IPS-18a (cell line): ENCODE results near the gene KCNK1.
A peak's percentile ranks its signal among the peaks of the same experiment; 100 is the strongest.

Source experiments
- H3K27ac ChIP-seq: one replicate; pipeline ENCODE4 v1.5.1; 2013; ENCODE audit warnings: low read length
- H3K27me3 ChIP-seq: one replicate; pipeline ENCODE4 v1.6.1; 2013; ENCODE audit warnings: mild to moderate bottlenecking, low read length; ENCODE audit not compliant: control insufficient read depth, insufficient read depth
- H3K36me3 ChIP-seq: one replicate; pipeline ENCODE4 v1.6.1; 2013; ENCODE audit warnings: low read depth, low read length; ENCODE audit not compliant: control insufficient read depth
- H3K4me1 ChIP-seq: one replicate; pipeline ENCODE4 v1.6.1; 2013; ENCODE audit warnings: low read depth, low read length; ENCODE audit not compliant: control insufficient read depth
- H3K4me3 ChIP-seq: one replicate; pipeline ENCODE4 v1.5.1; 2013; ENCODE audit warnings: low read length
- H3K9ac ChIP-seq: one replicate; pipeline ENCODE4 v1.6.1; 2013; ENCODE audit warnings: mild to moderate bottlenecking, low read length, moderate library complexity
- H3K9me3 ChIP-seq: one replicate; pipeline ENCODE4 v1.6.1; 2013; ENCODE audit warnings: low read depth, low read length; ENCODE audit not compliant: control insufficient read depth

Gene KCNK1

GRCh38 chr1:233613252-233614172 lies at the start of gene KCNK1:
TSS of gene KCNK1 (plus strand) at chr1:233614106. CDS start at chr1:233614172, 66 bp downstream.
- H3K36me3 ChIP-seq = no peaks in the 10 kb centered on the region
- peaks cover 34% of the 10 kb centered on the region for H3K27me3 ChIP-seq
- no peaks in the 10 kb centered on the region for H3K9me3 ChIP-seq
- peak within 1 kb of the TSS; percentile 86 for H3K4me3 ChIP-seq
- H3K27ac ChIP-seq = peak within 1 kb of the TSS; percentile 45
- H3K4me1 ChIP-seq = peaks cover 9% of the 10 kb centered on the region
- H3K9ac ChIP-seq = peak within 1 kb of the TSS; percentile 66

GRCh38 chr1:233565313-233565712 lies 48.6 kb upstream of the KCNK1 start:
- H3K27ac ChIP-seq = no peak overlapping the region
- H3K4me1 ChIP-seq = no peaks in the 10 kb centered on the region
- no peak overlapping the region for H3K9ac ChIP-seq
- H3K36me3 ChIP-seq = no peaks in the 10 kb centered on the region
- H3K9me3 ChIP-seq = no peaks in the 10 kb centered on the region
- H3K4me3 ChIP-seq = no peak overlapping the region
- no peaks in the 10 kb centered on the region for H3K27me3 ChIP-seq

- Histone ChIP-seq H3K27me3 (no peaks in the 10 kb centered on the region), H3K9me3 (no peaks in the 10 kb centered on the region), H3K9ac (no peak overlapping the region)
These were observed 47.0 kb upstream of the KCNK1 start for GRCh38 chr1:233566886-233567285.

GRCh38 chr1:233569636-233570035 lies 44.3 kb upstream of the KCNK1 start:
- H3K27me3 ChIP-seq = no peaks in the 10 kb centered on the region
- no peak overlapping the region for H3K27ac ChIP-seq
- no peaks in the 10 kb centered on the region for H3K9me3 ChIP-seq
- H3K4me3 ChIP-seq = no peak overlapping the region
- H3K36me3 ChIP-seq = no peaks in the 10 kb centered on the region
- H3K9ac ChIP-seq = no peak overlapping the region
- no peaks in the 10 kb centered on the region for H3K4me1 ChIP-seq

More at GRCh38 chr1:233566886-233567285, 47.0 kb upstream of the KCNK1 start:
- H3K36me3 ChIP-seq = no peaks in the 10 kb centered on the region
- H3K4me1 ChIP-seq = no peaks in the 10 kb centered on the region
- no peak overlapping the region for H3K27ac ChIP-seq
- H3K4me3 ChIP-seq = no peak overlapping the region

GRCh38 chr1:233570216-233570615 lies 43.7 kb upstream of the KCNK1 start:
- H3K36me3 ChIP-seq = no peaks in the 10 kb centered on the region
- no peaks in the 10 kb centered on the region for H3K27me3 ChIP-seq
- H3K4me3 ChIP-seq = no peak overlapping the region
- no peaks in the 10 kb centered on the region for H3K9me3 ChIP-seq
- no peaks in the 10 kb centered on the region for H3K4me1 ChIP-seq
- H3K9ac ChIP-seq = no peak overlapping the region
- no peak overlapping the region for H3K27ac ChIP-seq

GRCh38 chr1:233570706-233571105 lies 43.2 kb upstream of the KCNK1 start:
- Histone ChIP-seq H3K27ac (no peak overlapping the region), H3K9ac (no peak overlapping the region), H3K4me3 (no peak overlapping the region), H3K9me3 (no peaks in the 10 kb centered on the region), H3K27me3 (no peaks in the 10 kb centered on the region), H3K36me3 (no peaks in the 10 kb centered on the region), H3K4me1 (no peaks in the 10 kb centered on the region)

GRCh38 chr1:233572896-233573295 lies 41.0 kb upstream of the KCNK1 start:
- no peak overlapping the region for H3K27ac ChIP-seq
- no peaks in the 10 kb centered on the region for H3K9me3 ChIP-seq
- H3K4me1 ChIP-seq = no peaks in the 10 kb centered on the region
- no peak overlapping the region for H3K4me3 ChIP-seq
- H3K27me3 ChIP-seq = no peaks in the 10 kb centered on the region
- no peak overlapping the region for H3K9ac ChIP-seq
- no peaks in the 10 kb centered on the region for H3K36me3 ChIP-seq

- Histone ChIP-seq H3K36me3 (no peaks in the 10 kb centered on the region), H3K27ac (no peak overlapping the region), H3K9me3 (no peaks in the 10 kb centered on the region), H3K4me1 (no peaks in the 10 kb centered on the region), H3K4me3 (no peak overlapping the region), H3K9ac (no peak overlapping the region), H3K27me3 (no peaks in the 10 kb centered on the region)
These were observed 38.5 kb upstream of the KCNK1 start for GRCh38 chr1:233575450-233575849.

GRCh38 chr1:233582439-233582838 lies 31.5 kb upstream of the KCNK1 start:
- H3K27me3 ChIP-seq = peaks cover 9% of the 10 kb centered on the region
- H3K9ac ChIP-seq = no peak overlapping the region
- no peak overlapping the region for H3K4me3 ChIP-seq
- H3K4me1 ChIP-seq = no peaks in the 10 kb centered on the region
- no peaks in the 10 kb centered on the region for H3K36me3 ChIP-seq
- H3K9me3 ChIP-seq = no peaks in the 10 kb centered on the region
- no peak overlapping the region for H3K27ac ChIP-seq

- no peak overlapping the region for H3K27ac ChIP-seq
- no peaks in the 10 kb centered on the region for H3K36me3 ChIP-seq
- no peaks in the 10 kb centered on the region for H3K4me1 ChIP-seq
- H3K9ac ChIP-seq = no peak overlapping the region
- no peaks in the 10 kb centered on the region for H3K9me3 ChIP-seq
- H3K27me3 ChIP-seq = peaks cover 18% of the 10 kb centered on the region
- H3K4me3 ChIP-seq = no peak overlapping the region
These were observed 29.5 kb upstream of the KCNK1 start for GRCh38 chr1:233584376-233584775.

GRCh38 chr1:233584931-233585330 lies 29.0 kb upstream of the KCNK1 start:
- no peaks in the 10 kb centered on the region for H3K9me3 ChIP-seq
- no peaks in the 10 kb centered on the region for H3K4me1 ChIP-seq
- peaks cover 18% of the 10 kb centered on the region for H3K27me3 ChIP-seq
- H3K9ac ChIP-seq = no peak overlapping the region
- no peaks in the 10 kb centered on the region for H3K36me3 ChIP-seq
- no peak overlapping the region for H3K27ac ChIP-seq
- no peak overlapping the region for H3K4me3 ChIP-seq

- Histone ChIP-seq H3K4me3 (no peak overlapping the region), H3K27ac (no peak overlapping the region), H3K27me3 (peaks cover 18% of the 10 kb centered on the region), H3K36me3 (no peaks in the 10 kb centered on the region), H3K9me3 (no peaks in the 10 kb centered on the region), H3K4me1 (no peaks in the 10 kb centered on the region), H3K9ac (no peak overlapping the region)
These were observed 27.6 kb upstream of the KCNK1 start for GRCh38 chr1:233586301-233586700.
